Testis (tissue), 2 donors: ENCODE measurements around the gene FAM53B.

Experiments used
- POLR2A ChIP-seq: fragments of 450-650 bp; IDR thresholded peaks from one replicate; pipeline ENCODE4 v1.6.1; 2017; ENCODE audit warnings: antibody characterized with exemption, mild to moderate bottlenecking, moderate library complexity
- TF ChIP-seq, protein P1 (sequence below), 3 experiments: fragments of 450-650 bp in 2 of 3; fragments of 200-600 bp in 1 of 3; sonication (generic) in 1 of 3; IDR thresholded peaks; one replicate each; pipeline ENCODE4 v1.5.1; 2016 to 2019; ENCODE audit warnings: antibody characterized with exemption in 3 of 3, mild to moderate bottlenecking in 2 of 3, moderate library complexity in 1 of 3

DNA sequence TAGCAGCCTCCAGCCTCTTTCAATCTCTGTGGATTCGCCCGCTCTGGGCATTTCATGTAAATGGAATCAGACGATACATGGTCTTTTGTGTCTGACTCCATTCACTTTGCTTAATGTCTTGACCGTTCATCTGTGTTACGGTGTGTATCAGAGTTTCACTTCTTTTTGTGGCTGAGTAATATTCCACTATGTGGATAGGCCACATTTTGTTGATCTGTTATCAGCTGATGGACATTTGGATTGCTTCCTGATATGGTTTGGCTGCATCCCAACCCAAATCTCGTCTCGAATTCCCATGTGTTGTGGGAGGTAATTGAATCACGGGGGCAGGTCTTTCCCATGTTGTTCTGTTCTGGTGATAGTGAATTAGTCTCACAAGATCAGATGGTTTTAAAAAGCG lies 173.5 kb downstream of the FAM53B start:
- TF ChIP-seq, protein P1, sequence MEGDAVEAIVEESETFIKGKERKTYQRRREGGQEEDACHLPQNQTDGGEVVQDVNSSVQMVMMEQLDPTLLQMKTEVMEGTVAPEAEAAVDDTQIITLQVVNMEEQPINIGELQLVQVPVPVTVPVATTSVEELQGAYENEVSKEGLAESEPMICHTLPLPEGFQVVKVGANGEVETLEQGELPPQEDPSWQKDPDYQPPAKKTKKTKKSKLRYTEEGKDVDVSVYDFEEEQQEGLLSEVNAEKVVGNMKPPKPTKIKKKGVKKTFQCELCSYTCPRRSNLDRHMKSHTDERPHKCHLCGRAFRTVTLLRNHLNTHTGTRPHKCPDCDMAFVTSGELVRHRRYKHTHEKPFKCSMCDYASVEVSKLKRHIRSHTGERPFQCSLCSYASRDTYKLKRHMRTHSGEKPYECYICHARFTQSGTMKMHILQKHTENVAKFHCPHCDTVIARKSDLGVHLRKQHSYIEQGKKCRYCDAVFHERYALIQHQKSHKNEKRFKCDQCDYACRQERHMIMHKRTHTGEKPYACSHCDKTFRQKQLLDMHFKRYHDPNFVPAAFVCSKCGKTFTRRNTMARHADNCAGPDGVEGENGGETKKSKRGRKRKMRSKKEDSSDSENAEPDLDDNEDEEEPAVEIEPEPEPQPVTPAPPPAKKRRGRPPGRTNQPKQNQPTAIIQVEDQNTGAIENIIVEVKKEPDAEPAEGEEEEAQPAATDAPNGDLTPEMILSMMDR (IDR thresholded peaks at IDR 0.05), result no peak
- no peak for TF ChIP-seq POLR2A
